NCI-H524 treated with DMSO at 0.1 percent for 48 hours (cell line): ENCODE measurements around the gene GLRX.
"Not testable (repeated sequence)": the region's sequence is repeated elsewhere in the genome, so short reads cannot be mapped to it uniquely, and the experiment has no call there.

Source experiments
- DNase-seq: peaks from one replicate; lab custom pipeline; 2025; lab: John Stamatoyannopoulos, UW

The GLRX gene

DNA sequence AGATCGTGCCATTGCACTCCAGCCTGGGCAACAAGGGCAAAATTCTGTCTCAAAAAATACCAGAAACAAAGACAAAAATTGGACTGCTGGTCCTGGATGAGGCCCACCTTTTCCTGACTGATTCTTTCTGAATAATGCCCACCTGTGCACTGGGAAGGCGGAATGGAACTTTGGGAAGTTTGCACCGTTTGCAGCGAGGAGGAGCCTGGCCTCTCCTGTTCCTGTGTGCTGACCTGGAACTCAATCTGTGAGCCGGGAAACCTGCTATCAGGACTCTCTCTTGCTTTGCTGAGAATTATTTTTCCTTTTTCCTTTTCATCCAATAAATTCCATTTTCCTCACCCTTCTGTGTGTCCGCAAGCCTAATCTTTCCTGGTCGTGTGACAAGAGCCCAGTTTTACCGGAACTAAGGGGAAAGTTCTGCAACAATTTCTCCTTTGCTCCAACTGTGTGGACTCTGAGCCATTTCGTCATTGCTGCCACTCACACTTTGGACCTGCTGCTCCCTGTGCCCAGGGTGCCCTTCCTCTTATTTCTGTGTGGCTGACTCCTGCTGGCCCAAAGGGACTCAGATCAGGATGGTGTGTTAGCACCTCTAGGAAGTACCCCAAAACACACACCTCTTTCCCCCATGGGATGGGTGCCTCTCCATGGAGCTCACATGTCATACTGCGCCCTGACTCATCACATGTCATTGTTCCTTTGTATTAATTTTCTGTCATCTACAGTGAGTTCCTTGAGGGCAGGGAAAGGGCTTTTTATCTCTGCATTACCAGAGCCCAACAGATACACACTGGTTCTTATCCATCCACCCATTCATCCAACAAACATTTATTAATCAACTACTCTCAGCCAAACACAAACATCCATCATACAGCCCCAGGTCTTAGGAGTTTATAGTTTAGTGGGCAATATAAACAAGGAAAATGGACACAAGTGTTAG lies 4.7 kb upstream of the GLRX start:
- DNase-seq, result no peak

DNA sequence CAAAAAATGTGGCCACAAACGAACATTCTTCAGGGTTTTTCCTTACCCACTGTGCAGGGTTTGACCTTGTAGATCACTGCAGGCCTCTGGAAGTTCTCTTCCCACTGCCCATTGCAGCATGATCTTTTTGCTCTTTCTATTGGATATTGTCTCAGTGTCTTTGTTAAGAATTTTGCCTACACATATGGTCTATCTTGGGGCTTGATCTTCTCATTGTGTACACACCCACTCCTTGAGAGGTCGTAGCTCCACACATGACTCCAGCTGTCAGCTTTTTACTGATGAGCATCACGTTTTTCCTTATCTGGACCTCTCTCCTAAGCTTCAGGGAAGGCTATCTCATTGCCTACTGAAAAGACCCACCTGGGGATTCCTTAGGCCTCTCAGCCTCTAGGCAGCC lies 3.0 kb upstream of the GLRX start:
- peak; percentile 14 for DNase-seq

DNA sequence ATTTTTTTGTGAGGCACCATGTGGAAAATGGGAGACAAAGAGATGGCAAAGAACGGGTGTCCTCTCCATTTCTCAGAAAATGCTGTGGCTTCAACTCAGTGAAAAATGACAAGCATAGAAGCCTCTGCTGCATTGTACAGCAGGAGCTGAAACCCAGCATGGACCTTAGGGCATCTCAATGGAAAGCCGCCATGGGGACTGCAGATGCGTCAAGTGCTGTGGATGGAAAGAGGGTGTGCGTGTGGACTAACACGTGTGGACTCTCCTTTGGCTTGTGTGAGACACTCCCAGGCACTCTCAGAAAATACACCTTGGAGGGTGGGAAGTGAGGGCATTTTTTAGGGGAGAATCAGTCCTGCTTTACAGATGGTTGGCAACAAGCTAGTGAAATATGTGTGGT lies 2.2 kb upstream of the GLRX start:
- no peak for DNase-seq

DNA sequence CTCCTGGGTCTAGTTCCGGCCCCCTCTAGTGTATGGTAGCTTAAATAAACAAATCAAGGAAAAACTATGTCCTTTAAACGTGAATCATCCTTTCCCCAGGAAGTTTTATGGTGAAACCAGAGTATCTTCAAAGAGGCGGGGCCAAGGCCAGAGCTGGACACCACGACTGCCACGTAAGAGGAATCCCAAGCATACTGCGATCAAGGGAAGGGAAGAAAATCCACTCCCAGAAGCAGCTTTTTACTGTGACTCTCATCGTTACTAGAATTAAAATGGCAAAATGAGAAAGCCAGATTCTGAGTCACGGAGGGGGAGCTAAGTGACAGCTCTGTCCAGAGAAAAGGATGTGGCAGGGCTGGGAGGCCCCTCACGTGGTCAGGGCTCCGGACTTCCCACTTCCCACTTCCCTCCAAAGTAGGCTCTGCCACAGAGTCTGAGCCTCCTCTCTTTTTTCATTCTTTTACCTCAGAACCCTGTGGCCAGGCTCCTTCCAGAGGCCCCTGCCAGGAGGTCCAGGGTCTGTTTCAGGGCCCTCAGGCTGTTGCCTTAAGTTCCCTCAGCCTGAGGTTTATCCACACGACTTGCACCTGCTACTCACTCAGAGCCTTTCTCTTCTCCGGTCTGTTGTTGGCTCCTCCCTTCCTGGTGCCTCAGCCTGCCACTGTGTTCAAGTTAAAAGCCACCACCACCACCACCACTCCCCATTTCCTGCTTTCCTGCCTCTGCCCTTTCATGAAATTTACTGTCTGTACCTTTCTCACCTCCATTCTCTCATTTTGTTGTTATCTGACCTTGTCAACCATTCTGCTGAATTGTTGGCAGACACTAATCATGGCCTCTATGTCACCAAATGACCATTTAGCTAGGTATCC lies 1.4 kb upstream of the GLRX start:
- DNase-seq, result no peak

DNA sequence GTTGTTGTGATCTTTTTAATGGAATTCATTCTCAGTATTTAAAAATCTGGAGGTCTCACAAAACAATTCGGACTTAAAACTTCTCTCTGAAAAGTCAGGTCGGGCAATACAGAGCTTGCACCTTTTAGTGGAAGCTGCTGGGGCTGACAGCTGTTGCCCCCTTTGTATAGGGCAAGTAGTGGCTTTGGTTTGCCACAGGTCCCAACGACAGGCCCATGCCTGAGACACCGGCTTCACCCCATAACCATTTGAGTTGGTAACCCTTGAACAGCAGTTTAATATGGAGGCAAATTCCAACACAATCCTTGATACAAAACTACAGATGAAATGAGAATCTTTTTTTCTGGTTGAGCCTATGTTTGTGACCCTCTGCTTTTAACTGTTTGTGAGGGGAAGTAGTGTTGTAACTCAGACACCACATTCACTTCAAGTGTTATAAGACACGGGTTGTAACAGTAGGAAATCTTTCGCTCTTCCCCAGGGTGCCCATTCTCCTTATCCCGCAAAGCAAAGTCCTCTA lies 752 bp upstream of the GLRX start:
- DNase-seq, result no peak

DNA sequence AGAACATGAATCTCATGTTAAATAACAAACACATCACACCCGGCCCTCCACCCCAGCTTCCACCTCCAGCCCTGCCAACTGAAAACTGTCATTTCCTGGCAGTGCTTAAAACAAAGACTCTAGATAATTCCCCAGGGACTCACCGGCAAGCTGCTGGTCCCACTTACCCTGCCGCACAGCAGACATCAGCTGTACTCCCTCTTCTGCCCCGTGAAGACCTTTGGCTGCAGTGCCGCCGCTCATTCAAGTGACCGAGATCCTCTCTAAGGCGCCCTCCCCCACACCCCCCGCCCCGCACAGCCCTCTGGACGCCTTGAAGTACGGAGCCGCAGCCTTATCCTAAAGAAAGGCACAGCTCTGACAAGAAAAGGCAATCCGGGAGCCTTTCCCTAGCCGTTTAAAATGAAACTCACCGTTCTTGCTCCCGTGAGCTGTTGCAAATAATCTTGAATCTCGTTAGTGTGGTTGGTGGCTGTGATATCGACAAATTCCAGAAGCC lies 434 bp downstream of the GLRX start:
- peak; percentile 71 for DNase-seq

DNA sequence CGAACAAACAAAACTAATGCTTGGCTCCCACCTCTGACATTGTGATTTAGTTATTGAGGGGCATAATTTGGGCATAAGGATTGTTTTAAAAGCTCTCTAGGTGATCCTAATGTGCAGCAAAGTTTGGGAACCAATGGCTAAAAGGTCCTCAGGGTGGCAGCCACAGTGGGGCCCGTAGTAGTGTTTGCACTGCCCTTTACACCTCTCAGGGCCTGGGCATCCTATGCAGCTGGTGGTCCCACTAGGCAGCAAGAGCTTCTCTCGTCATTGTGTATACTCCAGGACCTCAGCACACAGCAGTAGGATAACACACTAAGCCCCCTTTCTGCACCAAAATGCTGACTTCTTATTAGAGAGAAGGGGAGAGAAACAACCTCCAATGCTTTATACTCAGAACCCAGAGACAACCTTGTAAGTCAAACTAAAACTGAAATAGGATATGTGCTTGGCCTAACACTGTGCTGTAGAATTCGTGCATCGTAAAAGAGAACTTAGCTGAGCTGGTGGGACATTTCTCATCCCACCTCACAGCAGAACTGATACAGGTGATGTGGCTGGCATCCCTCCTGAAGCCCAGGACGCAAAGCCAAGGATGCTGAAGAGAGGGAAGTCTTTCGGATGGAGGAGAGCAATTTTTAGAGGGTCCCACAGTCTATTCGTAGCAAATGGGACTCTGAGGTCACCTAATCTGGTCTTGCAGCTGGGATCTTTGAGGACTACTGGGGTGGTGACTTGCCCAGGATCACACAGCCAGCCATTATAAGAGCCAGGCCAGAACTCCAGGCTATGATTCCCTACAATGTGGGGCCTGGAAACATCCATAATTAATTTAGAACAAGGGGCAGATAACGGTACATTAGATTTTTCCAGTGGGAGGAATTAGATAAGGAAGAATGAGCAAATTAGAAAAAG lies 1.2 kb downstream of the GLRX start:
- no peak for DNase-seq

DNA sequence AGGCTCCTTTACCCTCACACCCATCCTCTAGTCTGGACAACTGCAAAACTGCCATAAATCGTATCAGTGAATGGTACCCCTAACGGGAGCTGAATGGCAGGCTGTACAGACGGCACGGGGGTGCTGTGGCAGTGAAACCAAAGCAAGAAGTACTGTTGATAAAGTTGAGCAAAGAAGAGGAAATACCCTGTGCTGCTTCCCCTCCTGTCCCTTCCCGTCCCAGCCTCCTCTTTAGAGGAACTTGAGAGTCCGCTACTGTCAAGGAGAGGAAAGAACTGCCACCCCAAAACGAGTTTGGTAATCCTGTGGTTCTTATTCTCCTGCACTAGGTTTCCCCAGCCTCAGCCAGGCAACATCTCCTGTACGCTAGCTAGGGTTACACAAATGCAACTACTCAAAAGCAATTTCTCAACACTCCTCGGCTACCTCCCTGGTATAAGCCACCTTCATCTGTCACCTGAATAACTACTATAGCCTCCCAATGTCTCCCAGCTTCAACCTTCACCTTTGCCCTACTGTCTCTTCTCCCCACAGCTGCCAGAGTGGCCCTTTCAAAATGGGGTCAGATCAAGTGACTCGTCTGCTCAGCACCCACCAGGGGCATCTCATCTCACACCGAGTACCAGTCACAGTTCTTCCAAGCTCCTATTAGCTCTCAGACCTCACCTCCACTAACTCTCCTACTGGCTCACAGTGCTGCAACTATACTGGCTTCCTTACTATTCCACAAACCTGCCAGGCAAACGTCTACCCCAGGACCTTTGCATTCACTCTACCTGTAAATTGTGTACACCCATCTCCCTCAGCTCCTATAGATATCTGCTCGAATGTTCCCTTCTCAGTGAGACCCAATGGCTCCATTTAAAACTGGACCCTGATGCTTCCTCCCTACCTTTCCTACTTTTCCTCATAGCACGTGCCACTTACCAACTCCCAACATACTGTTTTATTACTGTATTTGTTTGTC lies 4.1 kb downstream of the GLRX start:
- DNase-seq, result no peak

DNA sequence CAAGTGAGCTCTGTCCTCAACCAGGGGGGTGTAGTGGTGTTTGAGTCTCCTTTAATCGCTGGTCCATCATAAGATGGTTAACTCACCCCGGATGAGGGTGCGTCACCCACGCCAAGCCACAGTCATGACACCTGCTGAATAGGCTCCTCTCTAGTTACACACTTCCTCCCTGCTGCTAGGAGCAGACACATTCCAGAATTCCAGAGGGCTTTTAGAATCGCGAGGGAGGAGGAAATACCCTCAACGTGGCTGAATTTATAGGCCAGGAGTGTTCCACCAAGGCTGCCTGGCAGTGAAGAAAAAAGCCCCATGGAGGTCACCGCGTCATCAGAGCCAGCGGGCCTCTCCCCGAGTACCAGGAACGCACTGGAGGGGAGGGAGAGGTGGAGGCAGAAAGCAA lies 5.1 kb downstream of the GLRX start:
- DNase-seq, result no peak

DNA sequence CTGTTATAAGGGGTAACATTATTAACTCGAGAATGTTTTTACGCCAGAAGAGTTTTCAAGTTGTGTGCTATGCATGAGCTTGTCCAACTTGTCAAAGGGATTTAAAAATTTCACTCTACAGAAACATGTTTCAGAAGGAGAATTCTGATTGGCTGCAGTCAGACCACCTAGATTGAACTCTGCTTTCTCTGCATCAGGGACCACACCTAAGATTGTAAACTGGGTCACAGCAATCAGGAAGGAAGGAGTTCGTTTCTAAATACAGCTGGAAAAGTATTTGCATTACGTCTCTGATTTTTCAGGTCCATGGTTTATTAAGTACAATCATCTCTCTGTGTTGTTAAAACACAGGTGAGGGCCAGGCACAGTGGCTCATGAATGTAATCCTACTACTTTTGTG lies 5.8 kb downstream of the GLRX start:
- DNase-seq, result no peak

DNA sequence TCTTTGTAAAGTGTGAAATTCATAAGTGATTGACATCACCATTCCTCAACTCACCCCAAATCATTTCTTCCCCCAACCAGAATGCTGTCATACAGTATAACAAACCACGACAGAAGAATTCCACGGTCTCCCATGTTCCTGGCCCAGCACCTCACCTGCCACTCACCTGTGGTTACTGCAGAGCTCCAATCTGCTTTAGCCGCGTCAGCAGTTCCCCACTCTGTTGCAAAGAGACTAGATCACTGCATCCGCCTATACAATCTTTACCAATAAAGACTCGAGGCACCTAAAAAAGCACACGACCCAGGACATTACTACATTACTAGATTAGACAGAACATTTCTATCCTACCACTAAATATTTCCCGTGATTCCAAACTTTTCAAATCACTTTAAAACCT lies 6.2 kb downstream of the GLRX start:
- no peak for DNase-seq

DNA sequence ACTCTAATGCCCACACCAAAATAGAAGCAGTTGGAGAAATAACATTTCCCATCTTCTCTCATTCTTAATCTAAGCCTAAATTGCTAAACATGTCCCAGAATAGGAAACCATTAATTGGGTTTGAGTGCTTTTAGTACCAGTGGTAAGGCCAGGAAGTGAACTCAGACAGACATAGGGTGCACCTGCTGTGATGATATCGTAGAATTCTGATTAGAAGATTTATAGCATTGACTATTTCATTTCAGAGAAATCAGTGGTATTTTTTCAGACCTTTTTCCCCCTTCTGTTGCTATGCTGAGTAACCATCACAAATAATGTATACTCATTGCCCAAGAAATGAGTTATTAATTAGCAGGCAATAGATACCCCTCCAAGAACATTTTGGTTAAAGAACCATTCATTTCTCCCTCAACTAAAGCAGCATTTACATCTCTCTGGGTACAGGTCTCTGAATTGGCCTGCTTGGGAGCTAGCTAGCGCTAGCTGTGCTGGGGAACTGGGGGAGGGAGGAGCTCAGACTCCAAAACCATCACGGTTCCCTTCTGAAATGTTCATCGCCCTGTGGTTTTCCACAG lies 7.3 kb downstream of the GLRX start:
- DNase-seq, result no peak

DNA sequence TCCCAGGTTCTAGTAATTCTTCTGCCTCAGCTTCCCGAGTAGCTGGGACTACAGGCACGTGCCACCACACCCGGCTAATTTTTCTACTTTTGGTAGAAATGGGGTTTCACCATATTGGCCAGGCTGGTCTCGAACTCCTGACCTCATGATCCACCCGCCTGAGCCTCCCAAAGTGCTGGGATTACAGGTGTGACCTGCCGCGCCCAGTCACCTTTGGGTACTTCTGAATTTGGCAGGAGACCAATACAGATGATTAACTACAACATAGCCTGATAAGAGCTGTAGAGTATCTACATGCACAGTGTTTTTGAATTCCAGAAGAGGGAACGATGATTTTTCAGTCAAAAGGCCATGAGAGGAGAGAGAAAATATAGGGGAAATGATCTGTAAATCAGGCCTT lies 9.5 kb downstream of the GLRX start:
- not testable (repeated sequence) for DNase-seq

DNA sequence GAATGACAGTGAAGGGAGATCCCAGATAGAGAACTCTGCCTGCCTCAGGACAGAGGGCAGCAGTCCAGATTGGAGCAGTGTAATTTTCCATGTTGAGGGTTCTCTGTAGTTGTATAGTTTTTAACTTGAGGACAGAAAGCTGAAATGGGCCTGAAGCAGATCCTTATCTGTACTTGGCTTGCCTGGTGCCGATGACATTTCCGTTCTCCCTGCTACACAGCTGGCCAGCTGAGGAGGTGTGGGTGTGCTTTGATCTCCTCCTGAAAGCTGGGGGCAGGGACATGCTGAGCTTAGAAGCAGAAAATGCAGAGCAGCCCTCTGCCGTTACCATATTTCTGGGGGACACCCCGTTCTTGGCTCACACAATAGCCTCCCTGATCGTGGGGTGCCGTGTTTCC lies 10.5 kb downstream of the GLRX start:
- DNase-seq, result no peak

DNA sequence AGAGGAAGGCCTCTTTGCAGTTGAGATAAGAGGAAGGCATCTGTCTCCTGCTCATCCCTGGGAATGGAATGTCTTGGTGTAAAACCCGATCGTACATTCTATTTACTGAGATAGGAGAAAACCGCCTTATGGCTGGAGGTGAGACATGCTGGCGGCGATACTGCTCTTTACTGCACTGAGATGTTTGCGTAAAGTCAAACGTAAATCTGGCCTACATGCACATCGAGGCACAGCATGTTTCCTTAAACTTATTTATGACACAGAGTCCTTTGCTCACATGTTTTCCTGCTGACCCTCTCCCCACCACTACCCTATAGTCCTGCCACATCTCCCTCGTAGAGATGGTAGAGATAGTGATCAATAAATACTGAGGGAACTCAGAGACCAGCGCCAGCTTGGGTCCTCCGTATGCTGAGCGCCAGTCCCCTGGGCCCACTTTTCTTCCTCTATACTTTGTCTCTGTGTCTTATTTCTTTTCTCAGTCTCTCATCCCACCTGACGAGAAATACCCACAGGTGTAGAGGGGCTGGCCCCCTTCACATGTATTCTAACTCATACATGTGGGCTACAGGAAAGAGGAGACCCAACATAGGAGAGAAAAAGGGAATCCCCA lies 11.0 kb downstream of the GLRX start:
- DNase-seq, result not testable (repeated sequence)

DNA sequence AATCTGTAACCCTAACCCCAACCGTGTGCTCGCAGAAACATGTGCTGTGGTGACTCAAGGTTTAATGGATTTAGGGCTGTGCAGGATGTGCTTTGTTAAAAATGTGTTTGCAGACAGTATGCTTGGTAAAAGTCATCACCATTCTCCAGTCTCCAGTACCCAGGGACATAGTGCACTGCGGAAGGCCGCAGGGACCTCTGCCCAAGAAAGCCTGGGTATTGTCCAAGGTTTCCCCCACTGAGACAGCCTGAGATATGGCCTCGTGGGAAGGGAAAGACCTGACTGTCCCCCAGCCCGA lies 11.5 kb downstream of the GLRX start:
- not testable (repeated sequence) for DNase-seq

DNA sequence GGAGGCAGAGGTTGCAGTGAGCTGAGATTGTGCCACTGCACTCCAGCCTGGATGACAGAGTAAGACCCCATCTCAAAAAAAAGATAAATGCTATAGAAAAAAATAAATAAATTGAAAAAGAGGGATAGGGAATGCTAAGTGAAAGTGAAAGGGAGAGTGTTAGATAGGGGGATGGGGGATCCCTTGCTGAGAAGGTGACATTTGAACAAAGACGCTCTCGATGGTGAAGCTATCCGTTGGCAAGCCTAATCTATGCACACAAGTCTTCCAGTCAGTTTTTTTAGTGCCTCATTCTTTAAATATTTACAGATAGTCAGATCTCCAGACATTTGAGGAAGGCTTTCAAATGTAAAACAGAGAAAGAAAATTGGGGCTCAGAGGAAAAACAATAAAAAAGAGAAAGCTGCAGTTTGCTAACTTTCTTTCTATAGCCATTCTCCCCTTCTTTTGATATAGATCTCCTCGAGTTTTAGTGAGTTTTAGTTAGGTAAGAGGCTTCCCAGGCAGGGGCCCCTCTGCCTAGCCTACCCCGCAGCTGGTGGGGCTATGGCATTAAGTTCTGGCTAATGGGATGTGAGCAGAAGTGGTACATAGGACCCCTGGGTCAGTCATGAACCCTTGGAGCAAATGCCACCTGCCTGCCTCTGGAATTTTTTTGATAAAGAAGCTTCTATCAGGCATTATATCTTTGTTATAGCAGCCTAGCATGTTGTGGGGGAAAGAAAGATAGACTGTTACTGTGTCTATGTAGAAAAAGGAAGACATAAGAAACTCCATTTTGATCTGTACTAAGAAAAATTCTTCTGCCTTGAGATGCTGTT lies 12.0 kb downstream of the GLRX start:
- DNase-seq, result no peak

DNA sequence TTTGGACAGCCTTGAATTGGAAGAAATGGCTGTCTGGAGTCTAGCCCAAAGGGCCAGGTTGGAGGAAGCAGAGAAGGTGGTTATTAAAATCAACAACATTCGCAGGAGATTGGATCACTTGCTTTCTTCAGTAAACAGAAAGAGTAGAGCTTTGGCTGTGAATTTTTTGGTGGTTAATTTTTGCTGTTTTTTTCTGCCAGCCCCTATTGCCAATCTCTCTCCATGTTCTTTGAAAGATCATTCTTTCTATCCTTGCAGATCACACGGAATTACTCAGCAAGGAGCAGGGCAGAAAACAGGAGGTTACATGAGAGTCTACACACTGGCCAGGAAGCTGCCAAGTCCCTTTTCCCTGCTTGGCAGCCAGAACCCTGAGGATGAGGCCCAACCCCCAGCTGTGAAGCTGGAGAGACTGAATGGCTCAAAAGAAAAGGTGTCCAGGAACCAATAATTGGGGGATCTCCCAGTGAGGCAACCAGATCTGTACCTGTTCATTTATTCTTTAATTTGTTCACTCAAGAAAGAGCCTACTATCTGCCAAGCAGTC lies 13.0 kb downstream of the GLRX start:
- DNase-seq, result no peak
